HG03575 (cell line): ENCODE results near the gene SH2D1A.
"Not testable (repeated sequence)": the region's sequence is repeated elsewhere in the genome, so short reads cannot be mapped to it uniquely, and the experiment has no call there.

ENCODE experiments used
- ATAC-seq: cut with Tn5 transposase; IDR thresholded peaks from one replicate; pipeline ENCODE4 v1.9.1; 2021; ENCODE audit not compliant: unreplicated experiment, insufficient number of reproducible peaks, low FRiP score; ENCODE audit errors: extremely low read depth

SH2D1A gene

GRCh38 chrX:124408380-124408779, 62.0 kb downstream of the SH2D1A start:
- not testable (repeated sequence) for ATAC-seq

- ATAC-seq, result no peak
Observed at GRCh38 chrX:124413244-124413643, 66.9 kb downstream of the SH2D1A start.

GRCh38 chrX:124414281-124414680, 67.9 kb downstream of the SH2D1A start:
- no peak for ATAC-seq

GRCh38 chrX:124415115-124415800, 68.9 kb downstream of the SH2D1A start:
- no peak for ATAC-seq

- no peak for ATAC-seq
Observed at GRCh38 chrX:124421898-124422655, 75.7 kb downstream of the SH2D1A start.
